GM06990 (cell line): ENCODE results near the gene MED9.

ENCODE experiments used
- DNase-seq: peaks from one replicate; pipeline ENCODE4 v3.0.0-alpha.2; 2011; ENCODE audit not compliant: insufficient read length; ENCODE audit errors: extremely low read depth
- H3K27me3 ChIP-seq: replicated peaks from 2 replicates; pipeline ENCODE4 v1.6.0; 2011; ENCODE audit warnings: low read length; ENCODE audit not compliant: control insufficient read depth, insufficient read depth
- H3K36me3 ChIP-seq: 2 replicates; pipeline ENCODE4 v1.5.1; 2011; ENCODE audit warnings: low read length; ENCODE audit not compliant: control insufficient read depth, insufficient read depth
- H3K4me3 ChIP-seq: replicated peaks from 2 replicates; pipeline ENCODE4 v1.5.1; 2011; ENCODE audit warnings: low read depth, mild to moderate bottlenecking, control low read depth, low read length
- CTCF ChIP-seq: IDR thresholded peaks from 2 replicates; pipeline ENCODE4 v1.5.1; 2011; ENCODE audit warnings: low read length, control low read depth, mild to moderate bottlenecking, inconsistent platforms; ENCODE audit not compliant: insufficient read depth, poor library complexity, severe bottlenecking

Gene MED9

GRCh38 chr17:17528696-17529652 lies 52.2 kb downstream of the MED9 start:
- H3K36me3 ChIP-seq: no peaks in the 10 kb centered on the region
- TF ChIP-seq CTCF: no peak
- no peak overlapping the region for H3K4me3 ChIP-seq
- DNase-seq: no peak
- H3K27me3 ChIP-seq: no peaks in the 10 kb centered on the region

GRCh38 chr17:17531156-17531555 lies 54.4 kb downstream of the MED9 start:
- DNase-seq: no peak
- Histone ChIP-seq H3K36me3 (no peaks in the 10 kb centered on the region), H3K4me3 (no peak overlapping the region), H3K27me3 (no peaks in the 10 kb centered on the region)
- TF ChIP-seq CTCF: no peak

GRCh38 chr17:17532991-17533390 lies 56.2 kb downstream of the MED9 start:
- DNase-seq: no peak
- TF ChIP-seq CTCF: no peak
- H3K4me3 ChIP-seq: no peak overlapping the region
- H3K27me3 ChIP-seq: no peaks in the 10 kb centered on the region
- H3K36me3 ChIP-seq: no peaks in the 10 kb centered on the region

GRCh38 chr17:17533901-17534441 lies 57.2 kb downstream of the MED9 start:
- Histone ChIP-seq H3K27me3 (no peaks in the 10 kb centered on the region), H3K4me3 (no peak overlapping the region), H3K36me3 (no peaks in the 10 kb centered on the region)
- no peak for TF ChIP-seq CTCF
- no peak for DNase-seq

- Histone ChIP-seq H3K27me3 (no peaks in the 10 kb centered on the region), H3K4me3 (no peak overlapping the region), H3K36me3 (no peaks in the 10 kb centered on the region)
- no peak for DNase-seq
- TF ChIP-seq CTCF: no peak
Measured at GRCh38 chr17:17535957-17536356, 59.2 kb downstream of the MED9 start.

- no peak for DNase-seq
- TF ChIP-seq CTCF: no peak
- Histone ChIP-seq H3K4me3 (no peak overlapping the region), H3K36me3 (no peaks in the 10 kb centered on the region), H3K27me3 (no peaks in the 10 kb centered on the region)
Measured at GRCh38 chr17:17536702-17537101, 59.9 kb downstream of the MED9 start.
